ENCODE data around the gene SYNE2. TPM values are rescaled to one million over a fixed set of nuclear protein-coding genes. Genes with fewer than 3 reads are reported as not detected.

The SYNE2 gene
- total RNA-seq, 2 donors from 2014 or later, result 206 to 223 TPM

GRCh38 chr14:64218344-64219240, 365.8 kb downstream of the SYNE2 start:
- DNase-seq (no peak), ATAC-seq (no peak)
- Mint-ChIP-seq H3K4me3 (no peak overlapping the region), H3K36me3 (ENCODE audit: low read depth) (peaks cover 5% of the 10 kb centered on the region), H3K27me3 (no peaks in the 10 kb centered on the region), H3K4me1 (no peaks in the 10 kb centered on the region), H3K27ac (peak overlapping the region; percentile 34)
- H3K9me3 ChIP-seq (ENCODE audit: control insufficient read depth, low read length, poor library complexity, severe bottlenecking), result no peaks in the 10 kb centered on the region

GRCh38 chr14:64220056-64220455, 367.3 kb downstream of the SYNE2 start:
- Mint-ChIP-seq H3K27me3 (no peaks in the 10 kb centered on the region), H3K27ac (no peak overlapping the region), H3K4me3 (no peak overlapping the region), H3K36me3 (ENCODE audit: low read depth) (peaks cover 7% of the 10 kb centered on the region), H3K4me1 (no peaks in the 10 kb centered on the region)
- DNase-seq (no peak), ATAC-seq (no peak)
- H3K9me3 ChIP-seq (ENCODE audit: control insufficient read depth, low read length, poor library complexity, severe bottlenecking), result no peaks in the 10 kb centered on the region

- no peaks in the 10 kb centered on the region for H3K27me3 Mint-ChIP-seq
- H3K4me1 Mint-ChIP-seq, result no peaks in the 10 kb centered on the region
- peaks cover 7% of the 10 kb centered on the region for H3K36me3 Mint-ChIP-seq (ENCODE audit: low read depth)
- H3K27ac Mint-ChIP-seq, result no peak overlapping the region
- no peak overlapping the region for H3K4me3 Mint-ChIP-seq
- H3K9me3 ChIP-seq (ENCODE audit: control insufficient read depth, low read length, poor library complexity, severe bottlenecking), result no peaks in the 10 kb centered on the region
- no peak for DNase-seq
- no peak for ATAC-seq
Measured at GRCh38 chr14:64220466-64220865, 367.7 kb downstream of the SYNE2 start.

- peaks cover 4% of the 10 kb centered on the region for H3K36me3 Mint-ChIP-seq (ENCODE audit: low read depth)
- H3K4me1 Mint-ChIP-seq, result no peaks in the 10 kb centered on the region
- no peaks in the 10 kb centered on the region for H3K9me3 ChIP-seq (ENCODE audit: control insufficient read depth, low read length, poor library complexity, severe bottlenecking)
- no peaks in the 10 kb centered on the region for H3K27me3 Mint-ChIP-seq
- DNase-seq, result no peak
- no peak for ATAC-seq
- H3K4me3 Mint-ChIP-seq, result no peak overlapping the region
- H3K27ac Mint-ChIP-seq, result no peak overlapping the region
Measured at GRCh38 chr14:64221391-64222003, 368.7 kb downstream of the SYNE2 start.

DNA sequence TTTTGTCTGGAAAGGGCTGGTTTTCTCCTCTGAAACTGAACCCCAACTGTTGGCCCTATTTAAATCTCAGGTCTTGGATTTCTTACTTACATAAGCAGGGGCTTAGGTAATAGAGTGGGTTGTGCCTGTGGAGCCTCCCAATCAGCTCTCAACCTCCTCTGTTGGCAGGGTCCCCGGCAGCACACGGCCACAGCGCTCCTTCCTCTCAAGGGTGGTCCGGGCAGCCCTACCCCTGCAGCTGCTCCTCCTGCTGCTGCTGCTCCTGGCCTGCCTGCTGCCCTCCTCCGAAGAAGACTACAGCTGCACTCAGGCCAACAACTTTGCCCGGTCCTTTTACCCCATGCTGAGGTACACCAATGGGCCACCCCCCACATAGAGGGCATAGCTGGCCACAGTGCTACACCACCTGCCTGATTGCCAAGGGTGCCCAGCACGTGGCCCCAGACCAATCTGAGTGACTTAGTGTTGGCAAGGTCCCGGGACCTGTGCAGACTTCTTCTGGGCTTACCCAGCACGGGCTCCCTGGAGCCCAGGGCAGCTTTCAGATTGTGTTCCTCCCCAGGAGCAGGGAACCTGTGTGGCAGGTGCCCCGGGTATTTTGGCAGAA, 372.4 kb downstream of the SYNE2 start:
- peaks cover 5% of the 10 kb centered on the region for H3K36me3 Mint-ChIP-seq (ENCODE audit: low read depth)
- H3K9me3 ChIP-seq (ENCODE audit: control insufficient read depth, low read length, poor library complexity, severe bottlenecking), result no peaks in the 10 kb centered on the region
- DNase-seq (no peak), ATAC-seq (no peak)
- H3K4me3 Mint-ChIP-seq, result no peak overlapping the region
- H3K4me1 Mint-ChIP-seq, result no peaks in the 10 kb centered on the region
- no peaks in the 10 kb centered on the region for H3K27me3 Mint-ChIP-seq
- H3K27ac Mint-ChIP-seq, result peak overlapping the region; percentile 19

DNA sequence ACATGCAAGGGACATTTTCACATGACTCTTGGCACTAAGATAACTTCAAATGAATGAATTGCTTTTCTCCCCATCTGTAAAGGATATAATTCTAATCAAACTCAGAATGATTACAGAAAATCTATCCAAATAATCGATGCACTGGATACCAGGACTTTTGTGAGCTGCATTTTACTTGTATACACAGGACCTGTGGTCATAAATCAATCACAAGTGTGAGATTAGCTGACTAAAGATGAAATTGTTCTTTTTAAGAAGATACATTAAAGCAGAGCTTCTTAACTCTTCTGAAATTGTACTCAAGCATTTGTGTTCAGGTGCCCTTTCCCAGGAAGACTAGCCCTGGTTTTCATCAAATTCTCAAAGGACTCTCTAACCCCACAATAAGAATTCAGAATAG, 375.1 kb downstream of the SYNE2 start:
- no peak overlapping the region for H3K4me3 Mint-ChIP-seq

GRCh38 chr14:64229489-64229888, 376.7 kb downstream of the SYNE2 start:
- Mint-ChIP-seq H3K4me3 (no peak overlapping the region), H3K27ac (no peak overlapping the region), H3K4me1 (peaks cover 4% of the 10 kb centered on the region), H3K27me3 (no peaks in the 10 kb centered on the region), H3K36me3 (ENCODE audit: low read depth) (peaks cover 3% of the 10 kb centered on the region)
- no peaks in the 10 kb centered on the region for H3K9me3 ChIP-seq (ENCODE audit: control insufficient read depth, low read length, poor library complexity, severe bottlenecking)
- no peak for DNase-seq
- ATAC-seq, result no peak

More for the DNA sequence above, 375.1 kb downstream of the SYNE2 start:
- Mint-ChIP-seq H3K36me3 (ENCODE audit: low read depth) (peaks cover 5% of the 10 kb centered on the region), H3K27me3 (no peaks in the 10 kb centered on the region), H3K4me1 (peaks cover 4% of the 10 kb centered on the region), H3K27ac (no peak overlapping the region)
- ATAC-seq (no peak), DNase-seq (no peak)
- H3K9me3 ChIP-seq (ENCODE audit: control insufficient read depth, low read length, poor library complexity, severe bottlenecking), result no peaks in the 10 kb centered on the region

- Mint-ChIP-seq H3K4me3 (no peak overlapping the region), H3K4me1 (peaks cover 21% of the 10 kb centered on the region), H3K27me3 (no peaks in the 10 kb centered on the region), H3K36me3 (ENCODE audit: low read depth) (peaks cover 3% of the 10 kb centered on the region), H3K27ac (peak overlapping the region; percentile 47)
- no peaks in the 10 kb centered on the region for H3K9me3 ChIP-seq (ENCODE audit: control insufficient read depth, low read length, poor library complexity, severe bottlenecking)
- DNase-seq (no peak), ATAC-seq (no peak)
Measured at GRCh38 chr14:64232095-64232838, 379.5 kb downstream of the SYNE2 start.

GRCh38 chr14:64232944-64233343, 380.1 kb downstream of the SYNE2 start:
- peaks cover 3% of the 10 kb centered on the region for H3K36me3 Mint-ChIP-seq (ENCODE audit: low read depth)
- ATAC-seq (no peak), DNase-seq (no peak)
- H3K27me3 Mint-ChIP-seq, result no peaks in the 10 kb centered on the region
- peak overlapping the region; percentile 47 for H3K27ac Mint-ChIP-seq
- no peaks in the 10 kb centered on the region for H3K9me3 ChIP-seq (ENCODE audit: control insufficient read depth, low read length, poor library complexity, severe bottlenecking)
- peaks cover 22% of the 10 kb centered on the region for H3K4me1 Mint-ChIP-seq
- no peak overlapping the region for H3K4me3 Mint-ChIP-seq

GRCh38 chr14:64233531-64234190, 380.9 kb downstream of the SYNE2 start:
- no peaks in the 10 kb centered on the region for H3K9me3 ChIP-seq (ENCODE audit: control insufficient read depth, low read length, poor library complexity, severe bottlenecking)
- peaks cover 1% of the 10 kb centered on the region for H3K36me3 Mint-ChIP-seq (ENCODE audit: low read depth)
- peak overlapping the region; percentile 47 for H3K27ac Mint-ChIP-seq
- H3K4me1 Mint-ChIP-seq, result peaks cover 23% of the 10 kb centered on the region
- no peak overlapping the region for H3K4me3 Mint-ChIP-seq
- no peak for DNase-seq
- no peak for ATAC-seq
- no peaks in the 10 kb centered on the region for H3K27me3 Mint-ChIP-seq

DNA sequence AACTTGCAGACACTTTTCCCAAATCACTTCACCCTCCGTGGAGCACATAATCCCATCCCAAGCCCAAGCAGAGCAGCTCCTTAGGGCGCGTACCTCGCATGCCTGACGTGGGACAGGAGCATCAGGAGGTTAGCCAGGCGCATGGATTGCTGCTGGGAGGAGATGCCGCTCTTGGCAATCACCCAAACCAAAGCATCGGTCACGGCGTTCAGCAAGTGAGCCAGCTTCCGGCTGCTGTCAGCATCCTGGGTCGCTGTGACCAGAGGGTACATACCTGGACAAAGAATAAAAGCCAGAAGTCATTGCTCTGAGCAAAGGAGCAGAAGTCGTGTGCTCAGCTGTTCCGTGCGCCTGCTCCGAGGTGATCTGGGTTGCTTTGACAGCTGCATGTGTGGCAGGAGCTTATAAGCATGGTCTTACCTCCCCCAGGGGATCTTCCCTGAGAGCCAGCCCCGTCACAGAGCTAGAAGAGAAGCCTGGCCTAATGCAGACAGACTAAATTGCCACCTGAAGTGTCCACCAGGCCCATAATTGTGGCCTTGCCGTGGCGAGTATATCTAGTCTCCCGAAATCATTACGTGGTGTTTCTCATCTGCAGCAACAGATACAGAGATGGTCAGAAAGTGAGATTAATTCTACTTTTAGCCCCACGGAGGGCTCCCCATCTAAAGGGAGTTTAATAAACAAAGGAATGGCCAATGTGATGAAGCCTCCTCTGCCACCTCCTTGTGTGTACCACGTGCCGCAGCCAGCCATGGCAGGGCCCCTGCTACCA, 382.3 kb downstream of the SYNE2 start:
- peak overlapping the region; percentile 87 for H3K27ac Mint-ChIP-seq
- peak overlapping the region; percentile 12 for H3K4me3 Mint-ChIP-seq
- H3K4me1 Mint-ChIP-seq, result peaks cover 27% of the 10 kb centered on the region
- no peaks in the 10 kb centered on the region for H3K9me3 ChIP-seq (ENCODE audit: control insufficient read depth, low read length, poor library complexity, severe bottlenecking)
- ATAC-seq, result peak; percentile 9
- no peaks in the 10 kb centered on the region for H3K36me3 Mint-ChIP-seq (ENCODE audit: low read depth)
- no peak for DNase-seq
- H3K27me3 Mint-ChIP-seq, result peaks cover 1% of the 10 kb centered on the region

Measured in T-helper 17 cell (primary cell).